Measurements from ENCODE around the gene RTN4RL1.

- TF ChIP-seq CTCF (IDR thresholded peaks at IDR 0.05), result no peak
- TF ChIP-seq POLR2A (IDR thresholded peaks at IDR 0.05), result no peak
- no peak for TF ChIP-seq POLR2AphosphoS5 (IDR thresholded peaks at IDR 0.05)
- no peak for TF ChIP-seq EP300 (IDR thresholded peaks at IDR 0.05)
These were observed 1.9 kb downstream of the RTN4RL1 start for GRCh38 chr17:2023256-2023655.

All from suprapubic skin (tissue), 4 donors.